Peyer's patch (tissue), 4 donors: ENCODE measurements around the gene CTSH.
"Not testable (repeated sequence)": the region's sequence is repeated elsewhere in the genome, so short reads cannot be mapped to it uniquely, and the experiment has no call there.

Experiments
- POLR2A ChIP-seq, 2 donors: fragments of 450-650 bp; IDR thresholded peaks; one replicate each; pipeline ENCODE4 v1.5.1; 2017; ENCODE audit warnings: antibody characterized with exemption in 2 of 2, mild to moderate bottlenecking in 2 of 2, moderate library complexity in 2 of 2
- TF ChIP-seq, protein P1 (sequence below), 6 experiments: fragments of 450-650 bp in 4 of 6; fragments of 200-600 bp in 2 of 6; sonication (generic) in 1 of 6; IDR thresholded peaks; one replicate each; pipeline ENCODE4 v1.5.1; 2017 to 2019; ENCODE audit warnings: antibody characterized with exemption in 6 of 6, mild to moderate bottlenecking in 3 of 6, moderate library complexity in 1 of 6

DNA sequence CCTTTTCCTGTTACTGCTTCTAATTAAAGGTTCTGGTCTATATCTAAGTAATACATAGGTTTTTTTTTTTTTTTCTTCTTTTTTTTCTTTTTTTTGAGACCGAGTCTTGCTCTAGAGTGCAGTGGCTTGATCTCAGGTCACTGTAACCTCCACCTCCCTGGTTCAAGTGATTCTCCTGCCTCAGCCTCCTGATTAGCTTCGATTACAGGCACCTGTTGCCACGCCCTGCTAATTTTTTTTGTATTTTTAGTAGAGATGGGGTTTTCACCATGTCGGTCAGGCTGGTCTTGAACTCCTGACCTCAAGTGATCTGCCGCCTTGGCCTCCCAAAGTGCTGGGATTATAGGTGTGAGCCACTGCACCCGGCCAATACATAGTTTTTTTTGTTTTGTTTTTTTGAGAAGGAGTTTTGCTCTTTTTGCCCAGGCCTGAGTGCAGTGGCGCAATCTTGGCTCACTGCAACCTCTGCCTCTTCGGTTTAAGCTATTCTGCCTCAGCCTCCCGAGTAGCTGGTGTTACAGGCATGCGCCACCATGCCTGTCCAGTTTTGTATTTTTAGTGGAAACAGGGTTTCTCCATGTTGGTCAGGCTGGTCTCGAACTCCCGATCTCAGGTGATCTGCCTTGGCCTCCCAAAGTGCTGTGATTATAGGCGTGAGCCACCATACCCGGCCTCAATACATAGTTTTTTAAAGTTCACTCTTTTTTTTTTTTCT, 43.9 kb downstream of the CTSH start:
- TF ChIP-seq, protein P1, sequence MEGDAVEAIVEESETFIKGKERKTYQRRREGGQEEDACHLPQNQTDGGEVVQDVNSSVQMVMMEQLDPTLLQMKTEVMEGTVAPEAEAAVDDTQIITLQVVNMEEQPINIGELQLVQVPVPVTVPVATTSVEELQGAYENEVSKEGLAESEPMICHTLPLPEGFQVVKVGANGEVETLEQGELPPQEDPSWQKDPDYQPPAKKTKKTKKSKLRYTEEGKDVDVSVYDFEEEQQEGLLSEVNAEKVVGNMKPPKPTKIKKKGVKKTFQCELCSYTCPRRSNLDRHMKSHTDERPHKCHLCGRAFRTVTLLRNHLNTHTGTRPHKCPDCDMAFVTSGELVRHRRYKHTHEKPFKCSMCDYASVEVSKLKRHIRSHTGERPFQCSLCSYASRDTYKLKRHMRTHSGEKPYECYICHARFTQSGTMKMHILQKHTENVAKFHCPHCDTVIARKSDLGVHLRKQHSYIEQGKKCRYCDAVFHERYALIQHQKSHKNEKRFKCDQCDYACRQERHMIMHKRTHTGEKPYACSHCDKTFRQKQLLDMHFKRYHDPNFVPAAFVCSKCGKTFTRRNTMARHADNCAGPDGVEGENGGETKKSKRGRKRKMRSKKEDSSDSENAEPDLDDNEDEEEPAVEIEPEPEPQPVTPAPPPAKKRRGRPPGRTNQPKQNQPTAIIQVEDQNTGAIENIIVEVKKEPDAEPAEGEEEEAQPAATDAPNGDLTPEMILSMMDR (IDR thresholded peaks at IDR 0.05) = not testable (repeated sequence)
- not testable (repeated sequence) for TF ChIP-seq POLR2A (IDR thresholded peaks at IDR 0.05)
